ENCODE results near the gene GNAI3.

DNA sequence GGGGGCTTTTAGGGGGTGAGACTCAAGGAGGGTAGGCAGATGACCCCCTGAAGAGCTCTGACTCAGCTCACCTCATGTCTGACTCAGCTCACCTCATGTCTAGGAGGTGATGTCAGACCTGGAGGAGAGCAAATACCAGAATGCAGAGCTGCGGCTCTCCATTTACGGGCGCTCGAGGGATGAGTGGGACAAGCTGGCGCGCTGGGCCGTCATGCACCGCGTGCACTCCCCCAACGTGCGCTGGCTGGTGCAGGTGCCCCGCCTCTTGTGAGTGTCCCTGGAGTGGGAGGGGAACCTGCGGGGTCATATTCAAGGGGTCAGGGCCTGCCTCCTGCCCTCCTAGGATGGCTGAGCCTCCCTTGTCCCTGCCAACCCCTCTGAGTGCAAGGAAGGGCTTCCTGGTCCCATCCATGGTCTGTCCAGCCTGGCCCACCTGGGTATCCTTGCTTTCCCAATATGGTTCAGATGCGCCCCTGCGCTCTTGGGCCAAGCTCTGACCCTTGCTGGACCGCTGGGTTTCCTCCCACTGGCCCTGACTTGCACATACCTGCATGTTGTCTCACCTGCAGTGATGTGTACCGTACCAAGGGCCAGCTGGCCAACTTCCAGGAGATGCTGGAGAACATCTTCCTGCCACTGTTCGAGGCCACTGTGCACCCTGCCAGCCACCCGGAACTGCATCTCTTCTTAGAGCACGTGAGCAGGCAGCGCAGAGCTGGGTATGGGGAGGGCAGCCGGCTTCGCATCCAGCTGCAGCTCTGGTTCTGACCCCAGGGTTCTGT is 80.3 kb downstream of the GNAI3 start:
- TF ChIP-seq EZH2 (IDR thresholded peaks at IDR 0.05; ENCODE audit: borderline replicate concordance, low read depth, low read length, poor library complexity, severe bottlenecking), result no peak
- TF ChIP-seq, protein P1, sequence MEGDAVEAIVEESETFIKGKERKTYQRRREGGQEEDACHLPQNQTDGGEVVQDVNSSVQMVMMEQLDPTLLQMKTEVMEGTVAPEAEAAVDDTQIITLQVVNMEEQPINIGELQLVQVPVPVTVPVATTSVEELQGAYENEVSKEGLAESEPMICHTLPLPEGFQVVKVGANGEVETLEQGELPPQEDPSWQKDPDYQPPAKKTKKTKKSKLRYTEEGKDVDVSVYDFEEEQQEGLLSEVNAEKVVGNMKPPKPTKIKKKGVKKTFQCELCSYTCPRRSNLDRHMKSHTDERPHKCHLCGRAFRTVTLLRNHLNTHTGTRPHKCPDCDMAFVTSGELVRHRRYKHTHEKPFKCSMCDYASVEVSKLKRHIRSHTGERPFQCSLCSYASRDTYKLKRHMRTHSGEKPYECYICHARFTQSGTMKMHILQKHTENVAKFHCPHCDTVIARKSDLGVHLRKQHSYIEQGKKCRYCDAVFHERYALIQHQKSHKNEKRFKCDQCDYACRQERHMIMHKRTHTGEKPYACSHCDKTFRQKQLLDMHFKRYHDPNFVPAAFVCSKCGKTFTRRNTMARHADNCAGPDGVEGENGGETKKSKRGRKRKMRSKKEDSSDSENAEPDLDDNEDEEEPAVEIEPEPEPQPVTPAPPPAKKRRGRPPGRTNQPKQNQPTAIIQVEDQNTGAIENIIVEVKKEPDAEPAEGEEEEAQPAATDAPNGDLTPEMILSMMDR (conservative IDR thresholded peaks at IDR 0.05; ENCODE audit: low read depth, low read length), result no peak
